IPS DF 4.7 (cell line): ENCODE data around the gene NAA38.

Experiments
- DNase-seq: peaks from one replicate; pipeline ENCODE4 v3.0.0-alpha.2; 2013; ENCODE audit warnings: low spot score; ENCODE audit errors: extremely low read depth

The NAA38 gene

DNA sequence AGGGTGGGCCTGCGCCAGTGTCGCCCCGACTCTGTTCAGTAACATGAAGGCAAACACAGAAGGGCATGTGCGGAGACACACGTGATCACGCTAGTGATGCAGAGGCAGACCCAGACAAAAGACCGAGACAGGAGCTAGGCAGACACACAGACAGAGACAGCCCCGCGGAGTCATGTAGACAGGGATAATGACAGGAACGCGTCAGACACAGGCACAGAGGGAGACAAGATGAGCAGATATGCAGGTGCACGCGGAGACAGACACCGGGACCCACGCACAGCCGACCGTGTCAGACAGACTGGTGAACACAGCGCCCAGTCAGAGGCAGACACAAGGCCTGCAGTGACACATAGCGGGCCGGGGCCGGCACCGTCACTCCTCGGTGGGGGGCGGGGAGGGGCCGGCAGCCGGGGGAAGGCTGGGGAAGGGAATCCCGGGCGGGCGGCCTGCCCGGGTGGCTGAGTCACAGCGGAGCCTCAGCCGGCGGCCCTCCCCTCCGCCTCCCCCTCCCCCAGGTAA lies 15.9 kb downstream of the NAA38 start:
- DNase-seq = no peak

DNA sequence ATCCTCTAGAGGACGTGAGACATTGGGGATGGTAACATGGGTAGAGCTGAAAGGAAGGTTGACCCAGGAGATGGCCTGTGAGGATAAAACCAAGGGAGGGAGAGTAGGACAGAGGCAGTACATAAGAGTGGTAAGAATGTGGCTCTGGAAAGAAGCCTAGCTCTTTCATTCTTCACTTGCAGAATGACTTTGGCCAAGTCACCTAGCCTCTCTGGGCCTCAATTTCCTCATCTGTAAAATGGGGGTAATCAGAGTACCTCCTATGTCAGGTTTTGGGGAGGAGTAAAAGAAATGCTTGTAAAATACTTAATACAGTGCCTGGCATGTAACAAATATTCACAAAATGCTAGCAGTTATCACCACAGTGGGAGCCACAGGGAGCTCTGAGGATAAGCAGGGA lies 16.5 kb downstream of the NAA38 start:
- DNase-seq = no peak

DNA sequence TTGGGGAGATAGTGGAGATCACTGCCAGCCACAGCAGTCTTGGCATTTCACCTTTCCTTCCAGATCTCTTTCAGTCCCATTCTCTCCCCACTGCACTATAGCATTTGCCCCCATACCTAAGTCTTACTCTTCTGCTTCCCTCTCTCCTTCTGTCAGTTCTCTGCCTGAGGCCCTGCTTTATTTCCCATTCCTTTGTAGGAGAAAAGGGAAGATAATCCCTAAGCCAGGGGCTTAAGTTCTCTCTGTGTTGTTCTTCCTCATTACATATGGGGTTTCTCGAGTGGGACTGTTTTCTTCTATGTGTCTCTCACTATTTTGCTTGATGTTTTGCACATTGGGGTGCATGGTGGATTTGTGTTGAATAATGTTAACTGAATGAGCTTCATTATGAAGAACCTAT lies 16.9 kb downstream of the NAA38 start:
- no peak for DNase-seq

DNA sequence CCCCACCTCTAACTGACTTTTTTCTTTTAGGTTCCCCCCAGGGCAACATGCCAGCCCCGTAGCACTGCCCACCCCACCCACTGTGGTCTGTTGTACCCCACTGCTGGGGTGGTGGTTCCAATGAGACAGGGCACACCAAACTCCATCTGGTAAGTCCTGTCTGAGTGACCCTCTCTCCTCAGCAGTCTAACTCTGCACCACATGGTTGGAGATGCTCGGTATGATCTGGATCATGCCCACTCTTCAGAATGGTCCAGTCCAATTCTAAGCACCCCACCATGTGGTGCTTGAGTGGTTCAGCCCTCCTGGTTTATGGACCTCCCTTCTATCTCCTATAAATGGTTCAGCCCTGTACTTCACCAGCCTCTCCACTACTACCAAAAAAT lies 17.5 kb downstream of the NAA38 start:
- no peak for DNase-seq

DNA sequence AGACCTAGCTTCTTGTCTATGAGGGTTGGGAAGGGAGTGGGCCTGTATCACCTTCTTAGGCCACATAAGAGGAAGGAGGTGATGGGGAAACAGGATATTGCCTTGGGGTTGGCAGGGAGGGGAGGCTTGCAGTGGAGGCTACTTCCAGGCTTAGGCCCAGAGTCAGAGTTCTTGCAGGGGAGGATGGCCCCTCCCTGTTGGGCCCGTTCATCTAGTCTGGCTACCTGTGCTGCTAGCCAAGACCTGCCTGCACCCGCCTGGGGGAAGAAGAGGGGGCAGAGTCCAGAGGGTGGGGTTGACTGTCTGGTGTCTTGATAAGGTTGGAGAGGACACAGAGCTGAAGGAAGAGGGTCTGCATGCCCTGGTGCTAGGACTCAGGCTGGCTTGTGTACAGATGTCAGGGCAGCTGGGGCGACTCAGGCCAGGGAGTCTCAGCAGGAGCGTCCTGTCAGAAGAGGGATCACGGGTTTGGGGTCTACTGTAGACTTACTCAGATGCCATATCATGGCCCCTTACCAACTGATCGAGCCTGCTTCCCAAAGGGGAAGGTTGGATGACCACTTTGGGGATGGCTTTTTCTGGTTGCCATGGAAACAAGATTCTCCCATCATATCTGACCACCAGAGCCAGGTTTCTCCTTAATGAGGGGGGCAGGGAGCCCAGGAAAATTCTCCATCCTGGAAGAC lies 18.0 kb downstream of the NAA38 start:
- DNase-seq = no peak

DNA sequence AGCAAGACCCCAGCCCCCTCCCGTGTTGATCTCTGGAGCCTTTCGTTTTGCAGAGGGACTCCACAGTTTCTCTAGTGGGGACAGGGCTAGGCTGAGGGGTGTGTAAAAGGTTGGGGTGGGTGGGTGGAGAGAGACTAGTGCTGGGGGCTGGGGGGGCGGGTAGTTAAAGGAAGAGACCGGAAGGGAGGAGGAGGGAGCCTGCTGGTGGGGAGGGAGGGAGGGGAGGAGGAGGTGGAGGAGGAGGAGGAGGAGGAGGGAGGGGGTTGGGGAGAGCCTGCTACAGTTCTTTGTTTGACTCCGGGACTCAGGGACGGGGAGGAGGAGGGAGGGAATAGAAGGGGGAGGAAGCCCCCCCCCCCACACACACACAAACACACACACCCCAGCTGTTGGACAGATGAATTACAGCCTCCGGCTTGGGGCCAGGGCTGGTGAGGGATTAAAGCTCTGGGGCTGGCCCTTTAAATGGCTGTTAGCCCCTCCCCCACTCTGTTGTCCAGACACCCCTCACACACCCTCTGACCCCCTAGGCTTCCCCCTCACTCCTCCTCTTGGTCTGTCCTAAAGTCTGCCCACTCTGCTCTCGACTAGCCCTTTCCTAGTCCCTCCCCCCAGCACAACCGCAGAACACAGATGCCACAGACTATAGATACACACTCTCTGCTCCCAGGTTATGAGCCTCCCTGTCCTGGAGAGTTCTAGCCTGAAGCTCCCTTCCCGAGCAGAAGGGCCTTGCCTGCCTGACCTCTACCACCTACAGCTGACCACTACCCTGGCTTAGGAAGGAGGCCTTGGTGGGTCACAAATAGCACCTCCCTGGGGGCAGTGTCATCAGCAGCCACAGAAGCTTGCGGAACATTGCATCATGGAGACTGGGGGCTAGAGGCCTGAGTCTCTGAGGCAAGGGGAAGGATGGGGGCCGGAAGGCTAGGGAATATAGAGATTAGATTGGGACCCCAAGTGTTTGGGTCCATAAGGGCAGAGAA lies 19.0 kb downstream of the NAA38 start:
- DNase-seq = no peak

DNA sequence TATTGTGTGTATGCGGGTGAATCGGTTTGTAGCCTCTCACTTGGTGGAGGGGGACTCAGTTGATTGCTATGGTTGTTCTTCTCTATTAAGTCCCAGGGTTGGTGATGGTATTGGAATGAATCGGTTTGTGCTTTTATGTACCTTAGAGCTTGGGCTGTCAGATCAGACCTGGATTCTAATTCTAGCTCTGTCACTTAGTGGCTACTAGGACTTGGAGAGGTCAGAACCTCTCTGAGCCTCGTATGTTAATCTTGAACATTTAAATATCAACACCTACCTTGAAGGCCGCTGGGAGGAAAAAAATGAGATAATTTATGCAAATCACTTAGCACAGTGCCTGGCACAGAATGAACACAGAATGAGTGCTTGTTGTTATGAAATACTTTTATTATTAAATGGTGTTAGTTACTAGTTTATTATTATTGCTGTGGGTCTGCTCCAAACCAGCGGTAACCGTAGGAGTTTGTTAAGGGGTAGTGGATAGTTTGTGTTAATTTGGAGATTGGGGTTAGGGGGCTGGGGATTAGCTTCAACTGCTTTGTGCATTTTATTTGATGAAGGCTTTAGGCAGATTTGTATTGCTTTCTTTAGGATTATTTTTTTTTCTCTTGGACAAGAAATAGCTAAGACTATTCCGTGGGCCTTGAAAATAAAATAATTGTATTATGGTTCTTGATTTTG lies 19.8 kb downstream of the NAA38 start:
- DNase-seq = no peak

DNA sequence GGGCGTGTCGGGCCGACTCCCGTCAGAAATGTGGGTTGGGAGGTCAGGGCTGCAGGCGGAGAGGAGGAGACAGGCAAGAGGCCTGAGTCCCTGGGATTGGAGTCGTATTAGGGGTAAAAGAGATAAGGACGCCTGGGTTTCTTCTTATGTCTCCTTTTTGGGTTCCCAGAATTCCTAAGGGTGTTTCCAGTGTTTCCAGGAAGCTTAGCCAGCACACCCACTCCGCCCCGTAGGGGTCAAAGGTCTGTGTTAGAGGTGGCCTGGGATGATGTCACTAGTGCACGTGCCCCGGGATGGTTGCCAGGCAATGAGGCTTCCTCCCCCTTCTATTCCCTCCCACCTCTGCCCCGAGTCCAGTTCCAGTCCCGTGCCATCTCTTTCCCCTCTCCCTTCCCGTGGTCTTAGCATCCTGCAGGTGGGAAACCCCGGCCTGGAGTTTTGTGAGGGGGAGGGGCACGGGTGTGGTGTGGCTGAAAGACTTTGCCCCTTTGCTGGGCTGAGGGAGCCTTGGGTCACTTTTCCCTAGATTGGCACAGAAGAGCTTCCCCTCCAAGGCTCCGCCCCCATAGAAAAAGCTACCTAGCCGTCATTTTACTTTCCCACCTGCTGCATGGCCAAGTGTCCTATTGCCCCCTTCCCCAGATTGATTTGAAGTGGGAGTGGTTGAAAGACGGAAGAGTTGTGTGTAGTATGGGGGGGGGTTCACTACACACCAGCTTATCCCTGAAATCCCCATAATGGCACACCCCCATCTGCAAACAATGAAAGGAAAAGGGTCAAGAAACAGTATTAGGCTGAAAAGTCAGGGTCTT lies 20.6 kb downstream of the NAA38 start:
- DNase-seq = no peak

DNA sequence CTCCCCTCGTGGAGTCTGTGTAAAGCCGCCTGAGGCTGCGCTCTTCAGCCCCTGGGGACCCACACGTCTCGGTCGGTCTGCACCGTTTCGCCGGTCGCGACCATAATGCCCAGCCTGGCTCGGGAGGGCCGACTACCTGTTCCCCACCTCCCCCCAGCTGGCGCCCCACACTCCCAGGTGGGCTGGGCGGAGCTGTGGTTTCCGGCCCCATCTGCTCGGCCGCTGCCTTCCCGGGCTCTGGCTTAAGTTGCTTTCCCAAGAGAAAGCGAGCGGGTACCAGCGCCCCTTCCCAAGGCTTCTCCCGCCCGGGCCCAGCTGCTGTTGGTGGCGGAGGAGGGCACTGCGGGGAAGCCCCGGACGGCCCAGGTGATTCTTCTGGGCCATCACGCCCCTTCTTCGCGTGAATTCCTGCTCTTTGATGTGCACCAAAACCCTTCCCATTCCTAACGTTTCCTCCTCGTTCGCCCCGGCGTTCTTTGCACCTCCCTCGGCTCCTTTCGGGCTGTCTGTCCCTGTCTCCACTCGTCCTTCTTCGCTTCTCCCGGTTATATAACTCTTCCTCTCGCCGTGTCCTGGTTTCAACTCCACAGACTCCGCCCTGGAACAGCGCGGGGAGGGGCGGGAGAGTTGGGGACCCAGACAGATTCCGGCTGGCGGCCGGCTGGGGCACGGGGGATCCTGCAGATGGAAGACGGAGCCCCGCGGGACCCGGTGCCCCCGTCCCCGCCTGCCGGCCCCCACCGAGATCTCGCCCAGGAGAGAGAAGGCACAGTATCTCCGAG lies 21.4 kb downstream of the NAA38 start:
- DNase-seq = no peak

DNA sequence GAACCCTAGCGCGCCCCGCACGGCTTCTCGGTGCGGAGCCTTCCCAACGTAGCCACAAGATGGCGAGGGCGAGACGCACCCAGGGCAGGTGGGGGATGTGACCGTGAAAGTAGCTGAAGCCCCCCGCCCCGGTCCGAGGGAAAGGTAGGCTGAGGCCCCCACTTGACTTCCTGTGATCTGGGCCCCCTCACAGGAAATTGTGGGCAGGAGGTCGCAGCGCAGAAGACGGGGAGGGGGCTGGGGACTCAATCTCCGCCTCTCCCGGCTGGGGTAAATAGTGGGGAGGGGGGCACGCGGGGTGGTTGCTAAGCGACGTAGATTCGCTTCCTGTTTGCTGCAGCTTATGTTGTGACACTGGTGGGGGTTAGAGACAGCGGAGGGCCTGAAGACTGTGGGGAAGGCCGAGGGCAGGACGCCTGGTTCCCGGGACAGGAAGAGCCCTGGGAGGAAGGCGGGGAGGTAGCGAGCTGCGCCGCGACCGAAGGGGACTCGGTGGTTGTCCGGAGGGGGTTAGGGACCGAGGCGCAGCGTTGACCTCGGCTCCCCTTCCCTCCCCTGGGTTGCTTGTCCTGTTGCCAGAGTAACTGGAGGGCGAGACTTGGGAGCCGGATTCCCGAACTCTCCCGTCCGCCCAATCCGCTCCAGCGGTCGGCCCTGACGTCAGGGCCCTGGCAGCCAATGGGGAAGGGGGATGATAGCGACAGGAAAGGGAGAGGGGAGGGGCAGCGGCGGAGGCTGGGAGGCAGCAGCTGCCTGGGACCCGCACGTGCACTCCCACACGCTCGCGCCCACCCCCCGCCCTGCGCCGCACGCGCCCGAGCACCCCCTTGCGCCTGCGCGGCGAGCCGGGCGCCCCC lies 22.2 kb downstream of the NAA38 start:
- no peak for DNase-seq

DNA sequence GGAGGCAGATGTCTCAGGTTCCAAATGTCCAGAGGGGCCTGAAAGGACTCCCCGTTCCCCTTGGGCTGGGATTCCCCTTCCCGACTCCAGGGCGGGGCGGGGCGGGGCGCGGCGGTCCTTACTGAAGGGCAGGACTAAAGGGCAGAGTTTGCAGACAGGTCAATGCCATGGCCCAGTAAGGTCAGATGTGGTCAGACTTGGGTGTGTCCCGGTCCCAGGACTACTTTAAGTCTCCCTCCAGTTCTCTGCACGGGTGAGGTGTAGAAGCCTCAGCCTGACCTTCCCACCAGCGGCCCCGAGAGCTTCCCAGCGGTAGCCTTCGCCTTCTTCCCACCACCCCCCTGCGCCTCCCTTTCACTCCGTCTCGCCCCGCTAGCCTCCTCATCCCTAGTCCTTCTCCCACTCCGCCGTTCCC lies 22.8 kb downstream of the NAA38 start:
- DNase-seq = no peak

DNA sequence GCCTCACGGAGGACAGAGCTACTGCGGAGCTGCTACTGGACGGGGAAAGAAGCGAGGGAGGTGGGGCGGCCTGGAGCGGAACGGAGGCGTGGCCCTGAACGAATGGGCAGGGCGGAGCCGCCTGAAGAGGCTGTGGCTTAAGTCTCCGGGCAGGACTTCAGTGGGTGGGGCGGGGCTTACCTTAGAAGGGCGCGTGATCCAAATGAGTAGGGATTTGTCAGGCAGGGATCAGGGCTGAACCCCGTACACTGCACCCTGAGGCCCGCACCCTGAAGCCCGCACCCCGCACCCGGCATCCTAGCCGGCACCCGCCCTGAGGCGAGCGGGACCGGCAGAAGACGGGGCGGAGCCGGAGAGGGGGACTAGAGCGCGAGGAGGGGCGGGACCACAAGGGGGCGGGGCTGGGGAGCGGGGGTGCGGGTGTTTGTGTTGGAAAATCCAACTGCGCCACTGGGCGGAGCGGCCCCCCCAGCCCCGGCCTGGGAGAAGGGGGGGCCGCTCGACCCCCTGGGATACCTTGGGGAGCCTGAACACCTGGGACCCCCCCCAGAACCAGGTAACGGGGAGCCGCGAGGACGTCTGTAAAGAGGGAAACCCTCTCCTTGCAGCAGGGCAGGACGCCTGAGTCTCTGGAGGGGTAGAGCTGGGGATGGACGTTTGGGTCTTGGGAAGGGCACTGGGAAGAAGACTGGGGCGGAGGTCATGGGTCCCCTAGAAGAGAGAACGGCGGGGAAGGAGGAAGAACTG lies 23.4 kb downstream of the NAA38 start, which contains the start of gene KDM6B:
KDM6B (plus strand) TSS at position 423 of the 747 bp plus-strand sequence. CDS start 11,338 bp downstream, outside the sequence.
- no peak for DNase-seq

DNA sequence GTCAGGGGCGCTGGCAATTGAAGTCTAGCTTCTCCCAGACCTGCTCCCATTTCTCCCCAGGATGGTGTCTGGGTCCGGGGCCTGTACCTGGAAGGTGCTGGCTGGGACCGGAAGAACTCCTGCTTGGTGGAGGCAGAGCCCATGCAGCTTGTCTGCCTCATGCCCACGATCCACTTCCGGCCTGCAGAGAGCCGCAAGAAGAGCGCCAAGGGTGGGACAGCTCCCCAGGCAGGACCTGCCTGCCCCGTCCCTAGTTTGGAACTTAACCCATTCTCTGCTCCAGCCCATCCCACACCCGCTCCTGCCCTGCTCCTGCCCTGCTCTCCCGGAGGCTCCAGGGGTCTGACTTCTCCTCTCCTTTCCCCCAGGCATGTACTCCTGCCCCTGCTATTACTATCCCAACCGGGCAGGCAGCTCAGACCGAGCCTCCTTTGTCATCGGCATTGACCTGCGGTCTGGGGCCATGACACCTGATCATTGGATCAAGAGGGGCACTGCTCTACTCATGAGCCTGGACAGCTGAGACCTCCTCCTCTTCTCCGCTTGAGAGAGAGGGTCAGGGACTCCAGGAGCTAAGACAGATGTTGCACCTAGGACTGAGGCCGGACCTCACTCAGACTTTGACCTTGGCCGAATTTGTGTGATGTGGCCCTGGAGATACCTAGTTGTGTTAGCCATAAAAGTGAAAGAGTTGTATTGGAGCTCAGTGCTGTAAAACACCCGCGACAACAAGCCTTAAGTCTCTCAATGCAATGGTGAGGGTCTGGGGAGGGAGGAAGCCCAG lies 24.2 kb downstream of the NAA38 start:
- DNase-seq = no peak

DNA sequence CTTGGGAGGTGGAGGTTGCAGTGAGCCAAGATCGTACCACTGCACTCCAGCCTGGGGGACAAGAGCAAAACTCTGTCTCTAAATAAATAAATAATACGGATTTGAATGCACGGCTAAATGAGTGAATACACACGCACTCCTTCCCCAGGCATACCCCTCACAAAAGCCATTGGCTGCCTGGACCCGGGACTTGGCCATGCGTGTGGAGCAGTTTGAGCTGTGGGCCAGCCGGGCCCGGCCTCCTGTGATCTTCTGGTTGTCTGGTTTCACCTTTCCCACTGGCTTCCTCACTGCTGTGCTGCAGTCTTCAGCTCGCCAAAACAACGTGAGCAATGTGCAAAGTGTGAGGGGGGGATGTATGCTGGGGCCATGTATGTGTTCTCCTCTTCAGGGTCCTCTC lies 24.9 kb downstream of the NAA38 start:
- no peak for DNase-seq

DNA sequence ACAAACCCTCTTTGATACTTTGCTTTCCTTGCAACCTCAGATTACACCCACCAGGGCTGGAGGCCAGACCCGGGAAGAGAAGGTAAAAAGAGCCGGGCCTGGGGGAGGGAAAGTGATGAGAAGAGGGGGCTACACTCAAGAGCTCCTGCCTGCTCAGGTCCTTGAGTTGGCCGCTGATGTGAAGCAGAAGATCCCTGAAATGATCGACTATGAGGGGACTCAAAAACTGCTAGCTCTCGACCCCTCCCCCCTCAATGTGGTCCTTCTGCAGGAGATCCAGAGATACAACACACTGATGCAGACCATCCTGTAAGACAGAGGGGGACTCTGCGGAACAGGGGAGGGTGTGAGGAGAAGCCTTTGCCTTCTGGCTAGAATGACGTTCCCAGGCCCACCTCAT lies 26.1 kb downstream of the NAA38 start:
- no peak for DNase-seq

DNA sequence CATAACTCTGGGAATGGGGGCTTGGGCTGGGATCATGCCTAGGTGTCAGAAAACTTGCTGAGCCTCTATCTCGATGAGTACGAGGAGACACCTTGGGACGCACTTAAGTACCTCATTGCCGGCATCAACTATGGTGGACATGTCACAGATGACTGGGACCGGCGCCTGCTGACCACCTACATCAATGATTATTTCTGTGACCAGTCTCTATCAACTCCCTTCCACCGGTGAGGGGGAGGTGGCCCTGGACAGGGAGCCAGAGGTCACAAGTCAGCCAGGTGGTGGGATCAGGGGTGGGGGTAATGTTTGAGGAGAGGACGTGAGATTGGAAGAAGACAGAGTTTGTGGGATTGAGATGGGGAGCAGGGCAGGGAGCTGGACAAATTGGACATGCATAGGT lies 26.7 kb downstream of the NAA38 start:
- DNase-seq = no peak

DNA sequence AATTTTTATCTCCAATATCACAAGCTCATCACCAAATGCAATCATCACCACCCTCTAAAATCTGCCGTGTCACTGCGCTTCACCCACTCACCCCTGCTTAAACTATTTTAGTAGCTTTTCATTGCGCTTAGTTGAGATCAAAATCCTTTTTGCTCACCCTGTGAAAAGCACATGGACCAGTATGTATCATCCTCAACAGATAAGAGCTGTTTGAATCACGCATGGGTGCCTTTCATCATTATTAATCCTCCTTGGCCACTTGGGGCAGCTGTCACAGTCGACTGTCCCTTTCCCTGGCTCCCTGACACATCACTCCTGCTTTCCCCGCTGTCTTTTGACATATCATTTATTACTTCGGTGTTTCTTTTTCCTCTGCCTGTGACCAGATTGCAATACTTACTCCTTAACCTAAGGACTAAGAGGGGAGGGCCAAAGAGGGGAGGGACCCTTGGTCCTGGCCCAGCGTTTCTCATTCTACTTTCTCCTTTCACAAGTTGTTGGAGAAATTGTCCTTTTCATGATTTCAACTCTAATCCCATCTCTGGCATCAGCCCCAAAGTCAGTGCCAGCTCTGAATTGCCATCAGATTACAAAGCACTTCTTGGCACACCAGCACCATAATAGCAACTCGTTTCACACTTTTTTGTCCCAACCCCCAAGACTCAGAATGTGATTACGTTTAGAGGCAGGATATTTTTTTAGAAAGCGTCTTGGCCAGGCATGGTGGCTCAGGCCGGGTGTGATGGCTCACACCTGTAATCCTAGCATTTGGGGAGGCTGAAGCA lies 32.0 kb downstream of the NAA38 start:
- no peak for DNase-seq
